SH-SY5Y (cell line): ENCODE measurements around the gene EID3.

Experiments
- GATA2 ChIP-seq: IDR thresholded peaks from 2 replicates; pipeline ENCODE4 v1.6.1; 2011; ENCODE audit warnings: mild to moderate bottlenecking, low read depth, low read length
- GATA3 ChIP-seq: IDR thresholded peaks from 2 replicates; pipeline ENCODE4 v1.6.1; 2011; ENCODE audit warnings: low read depth, mild to moderate bottlenecking, low read length, moderate library complexity

GRCh38 chr12:104309446-104309993 is 6.0 kb downstream of the EID3 start:
- TF ChIP-seq GATA2, result no peak
- TF ChIP-seq GATA3, result no peak
